OCI-LY1 (cell line): Measurements from ENCODE around the gene ARPC5L.

ENCODE experiments used
- H2AFZ ChIP-seq: fragments of 200-600 bp; sonication (generic), shearing (Covaris generic); 2 replicates; pipeline ENCODE4 v1.6.0; 2014; ENCODE audit warnings: antibody characterized with exemption, mild to moderate bottlenecking, low read length
- H3F3A ChIP-seq: fragments of 200-600 bp; sonication (generic), shearing (Covaris generic); 2 replicates; pipeline ENCODE4 v1.6.0; 2014; ENCODE audit warnings: mild to moderate bottlenecking, antibody characterized with exemption, low read length, moderate library complexity; ENCODE audit not compliant: insufficient read depth
- H3K27ac ChIP-seq: fragments of 200-600 bp; sonication (generic); 2 replicates; pipeline ENCODE4 v1.5.1; 2014; ENCODE audit warnings: low read length, mixed run types, mild to moderate bottlenecking, low read depth; ENCODE audit not compliant: poor library complexity, severe bottlenecking
- H3K27me3 ChIP-seq: fragments of 200-600 bp; sonication (generic); 2 replicates; pipeline ENCODE4 v1.6.0; 2014; ENCODE audit warnings: antibody characterized with exemption, mild to moderate bottlenecking, low read length, moderate library complexity; ENCODE audit not compliant: insufficient read depth
- H3K36me3 ChIP-seq: fragments of 200-600 bp; sonication (generic); 2 replicates; pipeline ENCODE4 v1.6.1; 2014; ENCODE audit warnings: mild to moderate bottlenecking, antibody characterized with exemption, low read length, moderate library complexity, mixed read lengths; ENCODE audit not compliant: insufficient read depth
- H3K4me1 ChIP-seq: fragments of 200-600 bp; sonication (generic); 2 replicates; pipeline ENCODE4 v1.5.1; 2014; ENCODE audit warnings: mild to moderate bottlenecking, low read length, moderate library complexity; ENCODE audit not compliant: insufficient read depth, severe bottlenecking
- H3K4me2 ChIP-seq: fragments of 200-600 bp; sonication (generic), shearing (Covaris generic); 2 replicates; pipeline ENCODE4 v1.6.1; 2014; ENCODE audit warnings: low read length
- H3K4me3 ChIP-seq: fragments of 200-600 bp; sonication (generic); 2 replicates; pipeline ENCODE4 v1.5.1; 2014; ENCODE audit warnings: low read length, low read depth, mild to moderate bottlenecking, mixed read lengths; ENCODE audit not compliant: poor library complexity, severe bottlenecking
- H3K79me2 ChIP-seq: fragments of 200-600 bp; shearing (Covaris generic); 2 replicates; pipeline ENCODE4 v1.6.1; 2016; ENCODE audit warnings: mixed run types, low read length, mixed read lengths; ENCODE audit not compliant: insufficient read depth
- H3K9ac ChIP-seq: fragments of 200-600 bp; sonication (generic), shearing (Covaris generic); 2 replicates; pipeline ENCODE4 v1.6.1; 2014; ENCODE audit warnings: mild to moderate bottlenecking, low read length, mixed read lengths
- H3K9me2 ChIP-seq: fragments of 200-600 bp; sonication (generic), shearing (Covaris generic); 2 replicates; pipeline ENCODE4 v1.6.1; 2014; ENCODE audit warnings: low read depth, mild to moderate bottlenecking, low read length, mixed read lengths
- H3K9me3 ChIP-seq: fragments of 200-600 bp; shearing (Covaris generic); 2 replicates; pipeline ENCODE4 v1.6.1; 2014; ENCODE audit warnings: low read length, mixed read lengths
- H4K20me1 ChIP-seq: fragments of 200-600 bp; sonication (generic), shearing (Covaris generic); 2 replicates; pipeline ENCODE4 v1.6.0; 2016; ENCODE audit warnings: mild to moderate bottlenecking, low read length; ENCODE audit not compliant: insufficient read depth
- EZH2 ChIP-seq: fragments of 200-600 bp; sonication (generic), shearing (Covaris generic); IDR thresholded peaks from 2 replicates; pipeline ENCODE4 v1.8.0; 2017; ENCODE audit warnings: borderline replicate concordance, mixed run types, mild to moderate bottlenecking, antibody characterized with exemption, low read length, moderate library complexity, mixed read lengths
- TF ChIP-seq, protein P1 (sequence below): fragments of 200-600 bp; sonication (generic), shearing (Covaris generic); IDR thresholded peaks from 2 replicates; pipeline ENCODE4 v1.5.1; 2017; ENCODE audit warnings: mild to moderate bottlenecking, antibody characterized with exemption, low read length, moderate library complexity, mixed read lengths

Gene ARPC5L

GRCh38 chr9:124829334-124829669 lies 32.6 kb upstream of the ARPC5L start:
- Histone ChIP-seq H3K4me3 (no peak overlapping the region), H3K27me3 (peaks cover 6% of the 10 kb centered on the region; the same call in 1 of the 2 replicates), H3K36me3 (peaks cover 3% of the 10 kb centered on the region; the same call in 1 of the 2 replicates), H3K79me2 (no peaks in the 10 kb centered on the region), H3K4me1 (no peaks in the 10 kb centered on the region), H3K9ac (no peak overlapping the region), H3K27ac (no peak overlapping the region), H4K20me1 (no peaks in the 10 kb centered on the region), H3K9me3 (no peaks in the 10 kb centered on the region), H2AFZ (no peak overlapping the region), H3K4me2 (no peak overlapping the region), H3F3A (no peaks in the 10 kb centered on the region), H3K9me2 (no peaks in the 10 kb centered on the region)
- TF ChIP-seq, protein P1, sequence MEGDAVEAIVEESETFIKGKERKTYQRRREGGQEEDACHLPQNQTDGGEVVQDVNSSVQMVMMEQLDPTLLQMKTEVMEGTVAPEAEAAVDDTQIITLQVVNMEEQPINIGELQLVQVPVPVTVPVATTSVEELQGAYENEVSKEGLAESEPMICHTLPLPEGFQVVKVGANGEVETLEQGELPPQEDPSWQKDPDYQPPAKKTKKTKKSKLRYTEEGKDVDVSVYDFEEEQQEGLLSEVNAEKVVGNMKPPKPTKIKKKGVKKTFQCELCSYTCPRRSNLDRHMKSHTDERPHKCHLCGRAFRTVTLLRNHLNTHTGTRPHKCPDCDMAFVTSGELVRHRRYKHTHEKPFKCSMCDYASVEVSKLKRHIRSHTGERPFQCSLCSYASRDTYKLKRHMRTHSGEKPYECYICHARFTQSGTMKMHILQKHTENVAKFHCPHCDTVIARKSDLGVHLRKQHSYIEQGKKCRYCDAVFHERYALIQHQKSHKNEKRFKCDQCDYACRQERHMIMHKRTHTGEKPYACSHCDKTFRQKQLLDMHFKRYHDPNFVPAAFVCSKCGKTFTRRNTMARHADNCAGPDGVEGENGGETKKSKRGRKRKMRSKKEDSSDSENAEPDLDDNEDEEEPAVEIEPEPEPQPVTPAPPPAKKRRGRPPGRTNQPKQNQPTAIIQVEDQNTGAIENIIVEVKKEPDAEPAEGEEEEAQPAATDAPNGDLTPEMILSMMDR = no peak
- TF ChIP-seq EZH2 = no peak

DNA sequence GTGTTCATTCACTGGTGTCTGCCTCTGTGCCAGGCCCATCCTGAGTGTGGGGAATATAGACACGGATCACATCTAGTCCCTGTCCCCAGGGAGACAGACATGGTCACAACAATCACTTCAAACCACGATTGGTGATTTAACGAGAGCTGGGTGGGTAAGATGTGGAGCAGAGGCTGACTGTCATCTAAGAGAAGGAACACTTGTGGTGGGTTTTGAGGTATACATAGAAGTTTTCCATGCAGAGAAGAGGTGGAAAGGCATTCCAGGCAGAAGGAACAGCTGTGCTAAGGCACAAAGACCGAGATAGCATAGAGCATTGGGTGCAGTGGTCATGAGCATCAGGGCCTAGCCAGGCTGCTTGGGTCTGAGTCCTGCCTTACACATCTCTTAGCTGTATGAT lies 31.3 kb upstream of the ARPC5L start:
- H4K20me1 ChIP-seq = no peaks in the 10 kb centered on the region
- H3K9ac ChIP-seq = no peak overlapping the region
- H3K79me2 ChIP-seq = no peaks in the 10 kb centered on the region
- H3K27me3 ChIP-seq = no peaks in the 10 kb centered on the region
- TF ChIP-seq, protein P1 = no peak
- TF ChIP-seq EZH2 = no peak
- H3K4me3 ChIP-seq = no peak overlapping the region
- no peaks in the 10 kb centered on the region for H3K9me3 ChIP-seq
- H3K36me3 ChIP-seq = no peaks in the 10 kb centered on the region
- no peak overlapping the region for H3K27ac ChIP-seq
- no peaks in the 10 kb centered on the region for H3F3A ChIP-seq
- H3K9me2 ChIP-seq = no peaks in the 10 kb centered on the region
- H3K4me1 ChIP-seq = no peaks in the 10 kb centered on the region
- no peak overlapping the region for H2AFZ ChIP-seq
- H3K4me2 ChIP-seq = no peak overlapping the region

DNA sequence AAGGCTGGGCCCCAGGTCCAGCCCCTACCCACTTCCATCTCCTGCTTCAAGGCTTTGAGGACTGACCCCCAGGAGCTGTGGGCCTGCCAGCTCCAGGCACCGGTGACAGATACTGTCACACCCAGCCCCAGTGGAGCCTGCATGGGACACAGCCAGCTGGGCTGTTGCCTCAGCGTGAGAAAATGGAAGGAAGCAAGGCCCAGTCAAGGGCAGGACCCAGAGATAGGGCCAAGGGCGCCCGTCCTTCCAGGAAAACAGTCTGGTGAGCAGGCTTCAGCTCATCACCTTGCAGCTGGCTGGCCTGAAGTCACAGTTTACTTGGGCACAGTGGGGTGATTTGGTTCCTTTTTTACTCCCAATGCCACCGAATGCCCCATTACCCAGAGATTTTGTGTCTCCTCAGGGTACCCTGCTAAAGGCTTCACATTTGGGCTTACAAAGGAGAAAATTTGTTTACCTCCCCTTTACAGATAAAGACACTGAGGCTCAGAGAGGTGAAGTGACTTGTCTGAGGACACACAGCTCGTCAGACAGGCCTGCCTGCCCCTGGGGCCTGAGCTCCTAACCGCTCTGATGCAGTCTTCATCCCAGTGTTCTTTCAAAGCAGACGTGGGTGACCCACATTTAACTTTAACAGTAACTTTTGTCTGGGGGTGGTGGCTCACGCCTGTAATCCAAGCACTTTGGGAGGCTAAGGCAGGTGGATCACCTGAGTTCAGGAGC lies 30.1 kb upstream of the ARPC5L start:
- H3K4me1 ChIP-seq = no peaks in the 10 kb centered on the region
- H4K20me1 ChIP-seq = no peaks in the 10 kb centered on the region
- no peaks in the 10 kb centered on the region for H3K9me2 ChIP-seq
- TF ChIP-seq, protein P1 = no peak
- no peak for TF ChIP-seq EZH2
- H3K9me3 ChIP-seq = no peaks in the 10 kb centered on the region
- no peaks in the 10 kb centered on the region for H3K27me3 ChIP-seq
- no peak overlapping the region for H2AFZ ChIP-seq
- H3K36me3 ChIP-seq = no peaks in the 10 kb centered on the region
- H3K4me3 ChIP-seq = no peak overlapping the region
- H3F3A ChIP-seq = no peaks in the 10 kb centered on the region
- H3K27ac ChIP-seq = no peak overlapping the region
- H3K9ac ChIP-seq = no peak overlapping the region
- H3K79me2 ChIP-seq = no peaks in the 10 kb centered on the region
- no peak overlapping the region for H3K4me2 ChIP-seq
